PC-9 (cell line): ENCODE data around the gene NVL.

ENCODE experiments used
- CTCF ChIP-seq: fragments of 200-600 bp; sonication (generic); conservative IDR thresholded peaks from 2 replicates; pipeline ENCODE4 v1.6.1; 2017; ENCODE audit warnings: mixed run types, antibody characterized with exemption, mild to moderate bottlenecking, moderate library complexity
- EZH2 ChIP-seq: fragments of 200-600 bp; sonication (generic); IDR thresholded peaks from 2 replicates; pipeline ENCODE4 v1.8.0; 2017; ENCODE audit warnings: antibody characterized with exemption, low read depth

GRCh38 chr1:224329484-224329841 is 509 bp downstream of the NVL start:
- TF ChIP-seq EZH2 (no peak), CTCF (no peak)
